OCI-LY1 (cell line): ENCODE measurements around the gene FAM98A.

Experiments used
- H2AFZ ChIP-seq: fragments of 200-600 bp; sonication (generic), shearing (Covaris generic); 2 replicates; pipeline ENCODE4 v1.6.0; 2014; ENCODE audit warnings: antibody characterized with exemption, mild to moderate bottlenecking, low read length
- H3F3A ChIP-seq: fragments of 200-600 bp; sonication (generic), shearing (Covaris generic); 2 replicates; pipeline ENCODE4 v1.6.0; 2014; ENCODE audit warnings: mild to moderate bottlenecking, antibody characterized with exemption, low read length, moderate library complexity; ENCODE audit not compliant: insufficient read depth
- H3K27ac ChIP-seq: fragments of 200-600 bp; sonication (generic); 2 replicates; pipeline ENCODE4 v1.5.1; 2014; ENCODE audit warnings: low read length, mixed run types, mild to moderate bottlenecking, low read depth; ENCODE audit not compliant: poor library complexity, severe bottlenecking
- H3K27me3 ChIP-seq: fragments of 200-600 bp; sonication (generic); 2 replicates; pipeline ENCODE4 v1.6.0; 2014; ENCODE audit warnings: antibody characterized with exemption, mild to moderate bottlenecking, low read length, moderate library complexity; ENCODE audit not compliant: insufficient read depth
- H3K36me3 ChIP-seq: fragments of 200-600 bp; sonication (generic); 2 replicates; pipeline ENCODE4 v1.6.1; 2014; ENCODE audit warnings: mild to moderate bottlenecking, antibody characterized with exemption, low read length, moderate library complexity, mixed read lengths; ENCODE audit not compliant: insufficient read depth
- H3K4me1 ChIP-seq: fragments of 200-600 bp; sonication (generic); 2 replicates; pipeline ENCODE4 v1.5.1; 2014; ENCODE audit warnings: mild to moderate bottlenecking, low read length, moderate library complexity; ENCODE audit not compliant: insufficient read depth, severe bottlenecking
- H3K4me2 ChIP-seq: fragments of 200-600 bp; sonication (generic), shearing (Covaris generic); 2 replicates; pipeline ENCODE4 v1.6.1; 2014; ENCODE audit warnings: low read length
- H3K4me3 ChIP-seq: fragments of 200-600 bp; sonication (generic); 2 replicates; pipeline ENCODE4 v1.5.1; 2014; ENCODE audit warnings: low read length, low read depth, mild to moderate bottlenecking, mixed read lengths; ENCODE audit not compliant: poor library complexity, severe bottlenecking
- H3K79me2 ChIP-seq: fragments of 200-600 bp; shearing (Covaris generic); 2 replicates; pipeline ENCODE4 v1.6.1; 2016; ENCODE audit warnings: mixed run types, low read length, mixed read lengths; ENCODE audit not compliant: insufficient read depth
- H3K9ac ChIP-seq: fragments of 200-600 bp; sonication (generic), shearing (Covaris generic); 2 replicates; pipeline ENCODE4 v1.6.1; 2014; ENCODE audit warnings: mild to moderate bottlenecking, low read length, mixed read lengths
- H3K9me2 ChIP-seq: fragments of 200-600 bp; sonication (generic), shearing (Covaris generic); 2 replicates; pipeline ENCODE4 v1.6.1; 2014; ENCODE audit warnings: low read depth, mild to moderate bottlenecking, low read length, mixed read lengths
- H3K9me3 ChIP-seq: fragments of 200-600 bp; shearing (Covaris generic); 2 replicates; pipeline ENCODE4 v1.6.1; 2014; ENCODE audit warnings: low read length, mixed read lengths
- H4K20me1 ChIP-seq: fragments of 200-600 bp; sonication (generic), shearing (Covaris generic); 2 replicates; pipeline ENCODE4 v1.6.0; 2016; ENCODE audit warnings: mild to moderate bottlenecking, low read length; ENCODE audit not compliant: insufficient read depth
- EZH2 ChIP-seq: fragments of 200-600 bp; sonication (generic), shearing (Covaris generic); IDR thresholded peaks from 2 replicates; pipeline ENCODE4 v1.8.0; 2017; ENCODE audit warnings: borderline replicate concordance, mixed run types, mild to moderate bottlenecking, antibody characterized with exemption, low read length, moderate library complexity, mixed read lengths
- TF ChIP-seq, protein P1 (sequence below): fragments of 200-600 bp; sonication (generic), shearing (Covaris generic); IDR thresholded peaks from 2 replicates; pipeline ENCODE4 v1.5.1; 2017; ENCODE audit warnings: mild to moderate bottlenecking, antibody characterized with exemption, low read length, moderate library complexity, mixed read lengths

Gene FAM98A

GRCh38 chr2:33603416-33603815, 4.3 kb upstream of the FAM98A start:
- Histone ChIP-seq H3F3A (no peaks in the 10 kb centered on the region), H3K4me1 (peaks cover 6% of the 10 kb centered on the region), H3K79me2 (peaks cover 5% of the 10 kb centered on the region), H3K4me3 (no peak overlapping the region), H3K27ac (no peak overlapping the region), H3K27me3 (no peaks in the 10 kb centered on the region), H3K4me2 (no peak overlapping the region), H3K9me2 (no peaks in the 10 kb centered on the region), H3K9me3 (no peaks in the 10 kb centered on the region), H3K36me3 (no peaks in the 10 kb centered on the region), H4K20me1 (no peaks in the 10 kb centered on the region), H3K9ac (no peak overlapping the region), H2AFZ (no peak overlapping the region)
- TF ChIP-seq, protein P1, sequence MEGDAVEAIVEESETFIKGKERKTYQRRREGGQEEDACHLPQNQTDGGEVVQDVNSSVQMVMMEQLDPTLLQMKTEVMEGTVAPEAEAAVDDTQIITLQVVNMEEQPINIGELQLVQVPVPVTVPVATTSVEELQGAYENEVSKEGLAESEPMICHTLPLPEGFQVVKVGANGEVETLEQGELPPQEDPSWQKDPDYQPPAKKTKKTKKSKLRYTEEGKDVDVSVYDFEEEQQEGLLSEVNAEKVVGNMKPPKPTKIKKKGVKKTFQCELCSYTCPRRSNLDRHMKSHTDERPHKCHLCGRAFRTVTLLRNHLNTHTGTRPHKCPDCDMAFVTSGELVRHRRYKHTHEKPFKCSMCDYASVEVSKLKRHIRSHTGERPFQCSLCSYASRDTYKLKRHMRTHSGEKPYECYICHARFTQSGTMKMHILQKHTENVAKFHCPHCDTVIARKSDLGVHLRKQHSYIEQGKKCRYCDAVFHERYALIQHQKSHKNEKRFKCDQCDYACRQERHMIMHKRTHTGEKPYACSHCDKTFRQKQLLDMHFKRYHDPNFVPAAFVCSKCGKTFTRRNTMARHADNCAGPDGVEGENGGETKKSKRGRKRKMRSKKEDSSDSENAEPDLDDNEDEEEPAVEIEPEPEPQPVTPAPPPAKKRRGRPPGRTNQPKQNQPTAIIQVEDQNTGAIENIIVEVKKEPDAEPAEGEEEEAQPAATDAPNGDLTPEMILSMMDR: no peak

DNA sequence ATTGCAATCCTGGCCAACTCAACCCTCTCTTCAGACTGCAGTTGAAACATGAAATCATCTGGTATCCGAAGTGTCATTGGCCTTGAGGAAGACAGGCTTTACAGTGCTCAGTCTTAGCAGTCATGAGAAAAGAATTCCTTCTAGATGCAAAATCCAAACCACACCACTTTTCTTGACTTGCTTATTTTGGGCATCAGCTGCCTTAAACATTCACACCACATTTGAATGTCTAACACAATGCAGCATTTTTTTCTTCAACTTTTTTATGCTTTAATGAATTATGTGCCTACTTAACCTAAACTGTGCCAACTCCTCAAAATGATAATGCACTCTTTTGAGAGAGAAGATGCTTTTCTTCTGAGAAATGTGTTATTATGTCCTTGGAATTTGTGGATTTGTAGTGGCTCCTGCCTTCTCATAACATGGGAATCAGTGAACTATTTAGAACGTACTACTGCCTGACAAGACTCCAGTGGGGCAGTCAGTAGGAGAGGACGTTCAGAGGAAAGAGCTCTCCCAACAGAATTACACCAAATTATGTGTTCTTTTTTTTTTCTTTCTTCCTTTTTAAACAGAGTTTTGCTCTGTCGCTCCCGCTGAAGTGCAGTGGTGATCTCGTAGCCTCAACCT, 3.2 kb upstream of the FAM98A start:
- Histone ChIP-seq H3K4me1 (peaks cover 16% of the 10 kb centered on the region), H3F3A (no peaks in the 10 kb centered on the region), H4K20me1 (no peaks in the 10 kb centered on the region), H3K4me3 (no peak overlapping the region), H3K9ac (no peak overlapping the region), H3K9me2 (no peaks in the 10 kb centered on the region), H3K27me3 (no peaks in the 10 kb centered on the region), H3K27ac (no peak overlapping the region), H3K4me2 (no peak overlapping the region), H2AFZ (no peak overlapping the region), H3K9me3 (no peaks in the 10 kb centered on the region), H3K36me3 (no peaks in the 10 kb centered on the region), H3K79me2 (peaks cover 16% of the 10 kb centered on the region)
- TF ChIP-seq EZH2: no peak

- TF ChIP-seq, protein P1: no peak
- no peak for TF ChIP-seq EZH2
Measured at GRCh38 chr2:33599943-33600192, 769 bp upstream of the FAM98A start.

GRCh38 chr2:33598561-33599174, 431 bp downstream of the FAM98A start:
- H3K9ac ChIP-seq: peak overlapping the region; percentile 80
- TF ChIP-seq, protein P1: no peak
- TF ChIP-seq EZH2: no peak
- H4K20me1 ChIP-seq: no peaks in the 10 kb centered on the region
- H3K27me3 ChIP-seq: no peaks in the 10 kb centered on the region
- H3K4me2 ChIP-seq: peak overlapping the region; percentile 86
- H2AFZ ChIP-seq: no peak overlapping the region
- peaks cover 15% of the 10 kb centered on the region for H3K36me3 ChIP-seq
- H3K9me2 ChIP-seq: no peaks in the 10 kb centered on the region
- peaks cover 23% of the 10 kb centered on the region for H3K4me1 ChIP-seq
- peak overlapping the region; percentile 58 for H3K27ac ChIP-seq
- peaks cover 33% of the 10 kb centered on the region for H3K79me2 ChIP-seq
- H3K4me3 ChIP-seq: peak overlapping the region; percentile 77
- no peaks in the 10 kb centered on the region for H3F3A ChIP-seq
- H3K9me3 ChIP-seq: no peaks in the 10 kb centered on the region

More at GRCh38 chr2:33599943-33600192, 769 bp upstream of the FAM98A start:
- Histone ChIP-seq H2AFZ (0 out of 2 replicates have a peak overlapping the region, but pooled peaks have one; percentile 24), H3K79me2 (peaks cover 33% of the 10 kb centered on the region), H3K4me2 (peak overlapping the region; percentile 88), H3K9me2 (no peaks in the 10 kb centered on the region), H3K4me1 (peaks cover 23% of the 10 kb centered on the region), H3K27me3 (no peaks in the 10 kb centered on the region), H3K4me3 (peak overlapping the region; percentile 77), H3K9ac (peak overlapping the region; percentile 71), H3K27ac (no peak overlapping the region), H4K20me1 (no peaks in the 10 kb centered on the region), H3F3A (no peaks in the 10 kb centered on the region), H3K36me3 (peaks cover 6% of the 10 kb centered on the region), H3K9me3 (no peaks in the 10 kb centered on the region)
